K562 (cell line): ENCODE data around the gene CFAP126. TPM values are rescaled to one million over a fixed set of nuclear protein-coding genes. Genes with fewer than 3 reads are reported as not detected.

Experiments used
- CBX2 ChIP-seq: fragments of 200-600 bp; sonication (generic); IDR thresholded peaks from one replicate; pipeline ENCODE4 v1.6.1; 2012; ENCODE audit warnings: mild to moderate bottlenecking, low read length, inconsistent platforms; ENCODE audit not compliant: insufficient read depth, poor library complexity, severe bottlenecking
- ELK3 ChIP-seq: fragments of 450-650 bp; formaldehyde crosslinking; IDR thresholded peaks from 2 replicates; pipeline ENCODE4 v1.4.0; 2020; ENCODE audit warnings: mild to moderate bottlenecking
- ETV1 ChIP-seq: fragments of 450-650 bp; conservative IDR thresholded peaks from 2 replicates; pipeline ENCODE4 v1.6.1; 2016; ENCODE audit warnings: missing genetic modification characterization, control low read depth, low read depth, missing compliant biosample characterization
- FOXP4 ChIP-seq: sonication (generic); formaldehyde crosslinking; IDR thresholded peaks from 2 replicates; pipeline ENCODE4 v1.8.0; 2022; ENCODE audit warnings: mild to moderate bottlenecking, missing genetic modification reagents, borderline replicate concordance
- GATAD2A ChIP-seq: fragments of 450-650 bp; IDR thresholded peaks from 2 replicates; pipeline ENCODE4 v1.6.1; 2017
- HMG20B ChIP-seq: fragments of 250-450 bp; sonication (Bioruptor Pico); IDR thresholded peaks from 2 replicates; pipeline ENCODE4 v1.5.0; 2021; ENCODE audit warnings: mild to moderate bottlenecking
- KLF10 ChIP-seq: fragments of 250-450 bp; sonication (Bioruptor Pico); IDR thresholded peaks from 2 replicates; pipeline ENCODE4 v1.6.1; 2021; ENCODE audit warnings: matching md5 sums
- MAFF ChIP-seq: IDR thresholded peaks from 2 replicates; pipeline ENCODE4 v1.6.1; 2012; ENCODE audit warnings: low read length, improper control_type of control experiment
- MEF2D ChIP-seq: conservative IDR thresholded peaks from 2 replicates; pipeline ENCODE4 v1.6.1; 2016; ENCODE audit warnings: low read depth, missing genetic modification characterization, missing compliant biosample characterization
- NR4A1 ChIP-seq, 2 experiments: fragments of 250-450 bp in 1 of 2; fragments of 450-650 bp in 1 of 2; sonication (Bioruptor Pico) in 1 of 2; IDR thresholded peaks; 2 replicates each; pipeline versions ENCODE4 v1.4.0 to v1.6.1; 2016 to 2020; ENCODE audit warnings: mild to moderate bottlenecking in 2 of 2, missing compliant biosample characterization in 1 of 2, missing genetic modification characterization in 1 of 2, moderate library complexity in 1 of 2
- PCBP2 ChIP-seq: fragments of 200-400 bp; formaldehyde crosslinking; IDR thresholded peaks from 2 replicates; pipeline ENCODE4 v1.6.1; 2018; ENCODE audit warnings: low read length, low read depth, mild to moderate bottlenecking, moderate library complexity; ENCODE audit not compliant: poor library complexity, severe bottlenecking
- PRMT5 ChIP-seq: sonication (generic); formaldehyde crosslinking; IDR thresholded peaks from 2 replicates; pipeline ENCODE4 v1.5.0; 2020; ENCODE audit warnings: missing genetic modification reagents
- PRPF4 ChIP-seq: fragments of 200-400 bp; formaldehyde crosslinking; IDR thresholded peaks from one replicate; pipeline ENCODE4 v1.6.1; 2017; ENCODE audit warnings: low read length, low read depth, mild to moderate bottlenecking; ENCODE audit not compliant: insufficient read depth, poor library complexity, severe bottlenecking
- RBM34 ChIP-seq: fragments of 200-400 bp; formaldehyde crosslinking; IDR thresholded peaks from 2 replicates; pipeline ENCODE4 v1.6.1; 2018; ENCODE audit warnings: low read length, borderline replicate concordance; ENCODE audit not compliant: insufficient read depth
- SAFB2 ChIP-seq: fragments of 200-400 bp; formaldehyde crosslinking; IDR thresholded peaks from 2 replicates; pipeline ENCODE4 v1.6.1; 2018; ENCODE audit warnings: borderline replicate concordance, low read length, low read depth, moderate library complexity; ENCODE audit not compliant: severe bottlenecking
- SMAD4 ChIP-seq: fragments of 250-450 bp; sonication (Bioruptor Pico); conservative IDR thresholded peaks from 2 replicates; pipeline ENCODE4 v1.8.0; 2021; ENCODE audit warnings: inconsistent platforms, mild to moderate bottlenecking, moderate library complexity
- ZNF121 ChIP-seq: sonication (generic); formaldehyde crosslinking; conservative IDR thresholded peaks from 2 replicates; pipeline ENCODE4 v1.8.0; 2022; ENCODE audit warnings: missing genetic modification reagents
- ZNF253 ChIP-seq: fragments of 250-450 bp; sonication (Bioruptor Pico); conservative IDR thresholded peaks from 2 replicates; pipeline ENCODE4 v1.6.1; 2021; ENCODE audit warnings: mild to moderate bottlenecking
- polyA plus RNA-seq, 8 experiments: library from polyadenylated mRNA; depleted of rRNA in 4 of 8; stranded (reverse) in 5 of 8; unstranded in 3 of 8; fragments of >200 nt; fragmentation: Nextera tagmentation in 2 of 8; fragmentation: Illumina TruSeq in 1 of 8; extraction: Ambion mirVana in 2 of 8; extraction: Trizol in 1 of 8; gene quantifications; 2 replicates each; pipeline versions ENCODE4 v1.2.1 to v1.2.3, GENCODE V29; 2011 to 2014; ENCODE audit warnings: inconsistent platforms in 1 of 8, missing spikeins in 1 of 8
- total RNA-seq, 7 experiments: library from RNA; depleted of rRNA in 6 of 7; stranded (reverse); fragments of >200 nt in 6 of 7; fragmentation: Illumina TruSeq in 2 of 7; extraction: Trizol in 2 of 7; gene quantifications; 2 replicates each; pipeline versions ENCODE4 v1.2.1 to v1.2.3, GENCODE V29; 2011 to 2021; ENCODE audit warnings: low replicate concordance in 1 of 7
- TF ChIP-seq, protein P1 (sequence below): sonication (generic); formaldehyde crosslinking; IDR thresholded peaks from 2 replicates; pipeline ENCODE4 v1.8.1; 2023; ENCODE audit warnings: mild to moderate bottlenecking, missing genetic modification reagents
- TF ChIP-seq, protein P2 (sequence below), 2 experiments: fragments of 450-650 bp; conservative IDR thresholded peaks; 2 replicates each; pipeline ENCODE4 v1.6.1; 2017; ENCODE audit warnings: mild to moderate bottlenecking in 2 of 2, moderate library complexity in 2 of 2

CFAP126 gene
- total and polyA plus RNA-seq, 9 of the 15 experiments (the other 6 are each of a cell fraction or from before 2014, with no cell fraction given) = not detected

DNA sequence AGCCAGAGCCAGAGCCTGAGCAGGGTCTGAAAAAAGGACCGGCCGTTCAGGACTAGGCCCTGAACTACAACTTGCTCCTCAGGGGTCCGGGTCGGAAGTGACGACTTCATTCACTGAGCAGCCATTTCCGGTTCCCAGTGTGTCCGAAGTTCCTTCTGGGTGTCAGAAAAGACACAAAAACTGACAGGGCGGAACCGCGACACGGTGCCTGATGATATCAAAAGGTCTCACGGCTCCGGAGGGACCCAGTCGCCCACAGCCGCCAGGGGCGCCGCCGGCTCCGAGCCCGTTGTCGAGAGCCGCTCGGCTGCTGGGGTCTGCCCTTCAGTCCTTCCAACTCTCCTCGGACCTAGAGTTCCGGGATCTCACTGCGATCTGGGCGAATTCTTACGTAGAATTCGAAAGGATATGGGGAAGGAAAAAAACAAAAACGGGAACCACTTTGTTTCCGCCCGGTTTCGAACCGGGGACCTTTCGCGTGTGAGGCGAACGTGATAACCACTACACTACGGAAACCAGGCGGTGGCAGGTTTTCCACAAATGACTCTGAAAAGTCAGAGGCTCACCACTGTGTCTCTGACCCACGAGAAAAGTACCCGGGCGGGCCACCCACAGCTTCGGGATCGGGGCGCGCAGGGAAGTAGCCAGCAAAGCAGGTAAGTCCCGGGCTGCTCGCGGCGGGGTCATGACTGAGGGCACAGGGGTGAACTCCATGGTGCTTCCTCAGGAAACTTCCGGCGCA lies 31.8 kb upstream of the CFAP126 start (continued):
- TF ChIP-seq FOXP4 (no peak), SMAD4 (CRISPR knock-in tag) (peak; percentile 78; the same call in 1 of the 2 replicates), NR4A1 (CRISPR knock-in tag; IDR thresholded peaks at IDR 0.05) (no peak; the same call in 1 of the 2 replicates), NR4A1 (tag; IDR thresholded peaks at IDR 0.05) (peak; percentile 63), PCBP2 (no peak), MEF2D (tag) (no peak), ZNF121 (peak; percentile 86), KLF10 (CRISPR knock-in tag) (no peak), GATAD2A (no peak), PRPF4 (no peak), RBM34 (no peak), MAFF (no peak), ETV1 (peak; percentile 72), ZNF253 (CRISPR knock-in tag) (no peak), CBX2 (no peak), HMG20B (CRISPR knock-in tag) (no peak), SAFB2 (no peak), PRMT5 (no peak), ELK3 (CRISPR knock-in tag) (no peak)
- TF ChIP-seq, protein P1, sequence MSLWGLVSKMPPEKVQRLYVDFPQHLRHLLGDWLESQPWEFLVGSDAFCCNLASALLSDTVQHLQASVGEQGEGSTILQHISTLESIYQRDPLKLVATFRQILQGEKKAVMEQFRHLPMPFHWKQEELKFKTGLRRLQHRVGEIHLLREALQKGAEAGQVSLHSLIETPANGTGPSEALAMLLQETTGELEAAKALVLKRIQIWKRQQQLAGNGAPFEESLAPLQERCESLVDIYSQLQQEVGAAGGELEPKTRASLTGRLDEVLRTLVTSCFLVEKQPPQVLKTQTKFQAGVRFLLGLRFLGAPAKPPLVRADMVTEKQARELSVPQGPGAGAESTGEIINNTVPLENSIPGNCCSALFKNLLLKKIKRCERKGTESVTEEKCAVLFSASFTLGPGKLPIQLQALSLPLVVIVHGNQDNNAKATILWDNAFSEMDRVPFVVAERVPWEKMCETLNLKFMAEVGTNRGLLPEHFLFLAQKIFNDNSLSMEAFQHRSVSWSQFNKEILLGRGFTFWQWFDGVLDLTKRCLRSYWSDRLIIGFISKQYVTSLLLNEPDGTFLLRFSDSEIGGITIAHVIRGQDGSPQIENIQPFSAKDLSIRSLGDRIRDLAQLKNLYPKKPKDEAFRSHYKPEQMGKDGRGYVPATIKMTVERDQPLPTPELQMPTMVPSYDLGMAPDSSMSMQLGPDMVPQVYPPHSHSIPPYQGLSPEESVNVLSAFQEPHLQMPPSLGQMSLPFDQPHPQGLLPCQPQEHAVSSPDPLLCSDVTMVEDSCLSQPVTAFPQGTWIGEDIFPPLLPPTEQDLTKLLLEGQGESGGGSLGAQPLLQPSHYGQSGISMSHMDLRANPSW (CRISPR knock-in tag) = peak; percentile 33; the same call in 1 of the 2 replicates
- TF ChIP-seq, protein P2, sequence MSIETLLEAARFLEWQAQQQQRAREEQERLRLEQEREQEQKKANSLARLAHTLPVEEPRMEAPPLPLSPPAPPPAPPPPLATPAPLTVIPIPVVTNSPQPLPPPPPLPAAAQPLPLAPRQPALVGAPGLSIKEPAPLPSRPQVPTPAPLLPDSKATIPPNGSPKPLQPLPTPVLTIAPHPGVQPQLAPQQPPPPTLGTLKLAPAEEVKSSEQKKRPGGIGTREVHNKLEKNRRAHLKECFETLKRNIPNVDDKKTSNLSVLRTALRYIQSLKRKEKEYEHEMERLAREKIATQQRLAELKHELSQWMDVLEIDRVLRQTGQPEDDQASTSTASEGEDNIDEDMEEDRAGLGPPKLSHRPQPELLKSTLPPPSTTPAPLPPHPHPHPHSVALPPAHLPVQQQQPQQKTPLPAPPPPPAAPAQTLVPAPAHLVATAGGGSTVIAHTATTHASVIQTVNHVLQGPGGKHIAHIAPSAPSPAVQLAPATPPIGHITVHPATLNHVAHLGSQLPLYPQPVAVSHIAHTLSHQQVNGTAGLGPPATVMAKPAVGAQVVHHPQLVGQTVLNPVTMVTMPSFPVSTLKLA (conservative IDR thresholded peaks at IDR 0.05) = peak; percentile 76; a peak in 3 of 4 replicates
